HG03103 (cell line): ENCODE data around the gene BTD.
"Not testable (repeated sequence)": the region's sequence is repeated elsewhere in the genome, so short reads cannot be mapped to it uniquely, and the experiment has no call there.

Source experiments
- ATAC-seq: cut with Tn5 transposase; IDR thresholded peaks from one replicate; pipeline ENCODE4 v1.9.1; 2021; ENCODE audit warnings: low read depth; ENCODE audit not compliant: unreplicated experiment

The BTD gene

DNA sequence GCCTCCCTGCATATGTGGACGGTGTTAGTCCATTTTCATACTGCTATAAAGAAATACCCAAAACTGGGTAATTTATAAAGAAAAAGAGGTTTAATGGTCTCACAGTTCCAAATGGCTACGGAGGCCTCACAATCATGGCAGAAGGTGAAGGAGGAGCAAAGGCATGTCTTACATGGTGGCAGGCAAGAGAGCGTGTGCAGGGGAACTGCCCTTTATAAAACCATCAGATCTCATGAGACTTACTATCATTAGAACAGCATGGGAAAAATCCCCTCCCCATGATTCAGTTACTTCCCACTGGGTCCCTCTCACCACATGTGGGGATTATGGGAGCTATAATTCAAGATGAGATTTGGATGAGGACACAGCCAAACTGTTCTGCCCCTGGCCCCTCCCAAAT lies 1.3 kb downstream of the BTD start:
- not testable (repeated sequence) for ATAC-seq

DNA sequence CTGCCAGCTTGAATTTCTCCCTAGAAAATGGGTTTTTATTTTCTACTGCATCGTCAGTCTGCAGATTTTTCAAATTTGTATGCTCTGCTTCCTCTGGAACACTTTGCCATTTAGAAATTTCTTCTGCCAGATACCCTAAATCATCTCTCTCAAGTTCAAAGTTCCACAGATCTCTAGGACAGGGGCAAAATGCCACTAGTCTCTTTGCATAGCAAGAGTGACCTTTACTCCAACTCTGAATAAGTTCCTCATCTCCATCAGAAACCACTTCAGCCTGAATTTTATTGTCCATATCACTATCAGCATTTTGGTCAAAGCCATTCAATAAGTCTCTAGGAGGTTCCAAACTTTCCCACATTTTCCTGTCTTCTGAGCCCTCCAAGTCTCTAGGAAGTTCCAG lies 3.0 kb downstream of the BTD start:
- not testable (repeated sequence) for ATAC-seq

DNA sequence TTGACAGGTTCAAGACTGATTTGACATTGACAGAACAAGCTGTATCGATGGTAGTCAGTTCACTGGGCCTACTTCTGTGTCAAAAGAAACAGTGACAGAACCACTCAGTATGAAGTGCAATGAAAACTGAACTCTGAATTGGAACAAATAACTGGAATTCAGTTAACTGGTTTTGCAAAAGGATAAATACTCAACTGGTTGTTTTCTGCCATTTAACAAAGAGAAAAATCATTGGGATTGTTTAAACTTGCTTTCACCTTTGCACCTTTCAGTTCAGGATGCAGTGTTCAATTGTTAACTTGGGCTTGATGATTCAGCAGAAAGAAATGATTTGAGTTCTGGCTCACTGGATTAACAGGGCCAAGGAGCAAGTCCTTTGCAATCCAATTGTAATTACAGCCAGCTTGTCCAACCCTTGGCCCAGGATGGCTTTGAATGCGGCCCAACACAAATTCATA lies 4.9 kb downstream of the BTD start:
- ATAC-seq = no peak

DNA sequence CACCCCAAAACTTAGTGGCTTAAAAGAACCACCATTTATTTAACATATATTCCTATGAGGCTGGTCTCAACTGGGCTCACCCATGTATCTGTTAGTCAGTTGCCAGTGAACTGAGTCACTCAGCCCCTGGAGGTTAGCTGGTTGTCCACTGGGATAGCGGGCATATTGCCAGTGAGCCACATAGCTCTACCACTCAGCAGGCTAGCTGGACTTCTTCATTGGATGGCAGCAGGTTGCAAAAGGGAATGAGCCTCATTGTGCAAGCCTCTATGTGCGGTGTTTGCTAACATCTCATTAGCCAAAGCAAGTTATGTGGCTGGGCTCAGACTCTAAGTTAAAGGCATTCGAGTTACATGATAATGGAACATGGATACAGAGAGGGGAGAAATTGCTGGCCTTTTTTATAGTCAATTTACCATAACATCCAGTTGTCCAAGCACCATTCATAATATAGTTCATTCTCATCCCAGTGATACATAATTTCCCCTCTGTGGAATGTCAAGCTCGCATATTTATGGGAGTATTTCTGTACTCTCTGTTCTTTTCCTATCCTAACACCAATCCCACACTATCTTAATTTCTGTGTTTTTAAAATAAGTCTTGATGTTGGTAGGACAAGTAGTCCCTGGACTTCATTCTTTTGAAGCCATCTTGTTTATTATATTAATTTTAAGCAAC lies 8.7 kb downstream of the BTD start:
- no peak for ATAC-seq

DNA sequence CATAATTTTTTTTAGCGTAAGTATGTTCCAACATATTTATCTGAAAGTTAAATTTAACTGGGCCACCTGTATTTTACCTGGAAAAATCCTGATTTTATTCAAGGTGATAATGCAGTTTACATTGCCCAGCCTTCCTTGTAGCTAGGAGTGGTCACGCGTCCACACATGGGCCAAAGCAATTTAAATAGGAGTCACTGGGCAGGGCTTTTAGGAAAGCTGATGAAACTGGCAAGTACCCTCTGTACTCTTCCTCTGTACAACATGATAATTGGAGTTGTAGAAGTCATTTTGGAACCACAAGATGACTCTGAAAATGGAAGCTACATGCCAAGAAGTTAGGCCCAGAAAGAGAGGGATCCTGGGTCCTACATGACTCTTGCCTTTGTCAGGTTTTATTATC lies 9.5 kb downstream of the BTD start:
- no peak for ATAC-seq

DNA sequence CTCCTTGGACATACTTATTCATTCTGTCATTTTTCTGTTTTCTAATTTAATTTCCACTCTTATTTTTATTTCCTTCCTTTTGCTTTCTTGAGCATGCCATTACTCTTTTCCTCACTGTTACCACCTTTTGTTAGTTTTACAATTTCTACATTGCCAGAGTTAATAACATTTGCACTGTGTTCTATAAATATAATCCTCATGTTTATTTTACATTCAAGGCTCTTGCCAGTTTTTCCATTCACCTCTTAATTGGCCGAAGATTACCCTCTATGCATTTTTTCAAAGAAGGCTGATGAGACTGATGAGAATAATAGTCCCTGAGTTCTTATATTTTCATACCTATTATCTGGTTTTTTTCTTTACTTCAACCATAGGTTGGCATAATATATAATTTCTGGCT lies 10.5 kb downstream of the BTD start:
- ATAC-seq = no peak

DNA sequence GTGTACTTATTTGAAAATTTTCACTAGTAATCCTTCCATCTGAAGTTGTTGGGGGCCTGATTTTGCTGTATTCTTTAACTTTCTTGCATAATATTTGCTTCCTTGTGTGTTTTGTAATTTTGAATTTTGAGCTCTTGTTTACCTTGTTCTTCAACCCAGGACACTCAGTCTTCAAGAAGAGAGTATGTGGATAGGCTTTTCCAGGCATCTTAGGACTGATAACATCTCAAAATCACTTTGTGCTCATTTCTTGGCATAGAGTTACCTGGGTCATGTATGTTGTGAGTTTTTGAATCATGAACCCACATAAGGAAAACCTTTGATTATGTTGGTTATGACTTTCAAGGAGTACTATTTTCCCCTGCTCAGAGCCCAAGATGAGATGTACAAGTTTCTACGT lies 13.4 kb downstream of the BTD start:
- no peak for ATAC-seq

DNA sequence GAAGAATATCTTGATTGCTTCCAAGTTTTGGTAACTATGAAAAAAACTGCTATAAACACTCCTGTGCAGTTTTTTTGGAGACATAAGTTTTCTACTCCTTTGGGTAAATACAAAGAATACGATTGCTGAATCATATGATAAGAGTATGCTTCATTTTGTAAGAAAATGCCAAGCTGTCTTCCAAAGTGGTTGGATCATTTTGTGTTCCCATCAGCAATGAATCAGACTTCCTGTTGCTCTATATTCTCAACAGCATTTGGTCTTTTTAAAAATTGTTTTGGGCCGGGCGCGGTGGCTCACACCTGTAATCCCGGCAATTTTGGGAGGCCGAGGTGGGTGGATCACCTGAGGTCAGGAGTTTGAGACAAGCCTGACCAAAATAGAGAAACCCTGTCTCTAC lies 14.5 kb downstream of the BTD start:
- no peak for ATAC-seq

DNA sequence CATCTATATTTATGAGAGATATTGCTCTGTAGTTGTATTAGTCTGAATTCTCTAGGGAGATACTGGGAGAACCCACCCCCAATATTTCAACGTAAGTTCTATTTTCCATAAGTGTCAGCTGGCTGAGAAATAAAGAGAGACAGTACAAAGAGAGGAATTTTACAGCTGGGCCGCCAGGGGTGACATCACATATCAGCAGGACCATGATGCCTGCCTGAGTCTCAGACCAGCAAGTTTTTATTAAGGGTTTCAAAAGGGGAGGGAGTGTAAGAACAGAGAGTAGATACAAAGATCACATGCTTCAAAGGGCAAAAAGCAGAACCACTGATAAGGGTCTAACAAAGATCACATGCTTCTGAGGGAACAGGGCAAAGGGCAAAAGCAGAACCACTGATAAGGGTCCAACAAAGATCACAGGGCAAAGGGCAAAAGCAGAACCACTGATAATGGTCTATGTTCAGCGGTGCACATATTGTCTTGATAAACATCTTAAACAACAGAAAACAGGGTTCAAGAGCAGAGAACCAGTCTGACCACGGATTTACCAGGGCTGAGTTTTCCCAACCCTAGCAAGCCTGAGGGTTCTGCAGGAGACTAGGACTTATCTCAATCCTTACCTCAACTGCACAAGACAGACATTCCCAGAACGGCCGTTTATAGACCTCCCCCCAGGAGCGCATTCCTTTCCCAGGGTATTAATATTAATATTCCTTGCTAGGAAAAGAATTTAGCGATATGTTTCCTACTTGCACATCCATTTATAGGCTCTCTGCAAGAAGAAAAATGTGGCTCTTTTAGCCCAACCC lies 18.3 kb downstream of the BTD start:
- not testable (repeated sequence) for ATAC-seq

DNA sequence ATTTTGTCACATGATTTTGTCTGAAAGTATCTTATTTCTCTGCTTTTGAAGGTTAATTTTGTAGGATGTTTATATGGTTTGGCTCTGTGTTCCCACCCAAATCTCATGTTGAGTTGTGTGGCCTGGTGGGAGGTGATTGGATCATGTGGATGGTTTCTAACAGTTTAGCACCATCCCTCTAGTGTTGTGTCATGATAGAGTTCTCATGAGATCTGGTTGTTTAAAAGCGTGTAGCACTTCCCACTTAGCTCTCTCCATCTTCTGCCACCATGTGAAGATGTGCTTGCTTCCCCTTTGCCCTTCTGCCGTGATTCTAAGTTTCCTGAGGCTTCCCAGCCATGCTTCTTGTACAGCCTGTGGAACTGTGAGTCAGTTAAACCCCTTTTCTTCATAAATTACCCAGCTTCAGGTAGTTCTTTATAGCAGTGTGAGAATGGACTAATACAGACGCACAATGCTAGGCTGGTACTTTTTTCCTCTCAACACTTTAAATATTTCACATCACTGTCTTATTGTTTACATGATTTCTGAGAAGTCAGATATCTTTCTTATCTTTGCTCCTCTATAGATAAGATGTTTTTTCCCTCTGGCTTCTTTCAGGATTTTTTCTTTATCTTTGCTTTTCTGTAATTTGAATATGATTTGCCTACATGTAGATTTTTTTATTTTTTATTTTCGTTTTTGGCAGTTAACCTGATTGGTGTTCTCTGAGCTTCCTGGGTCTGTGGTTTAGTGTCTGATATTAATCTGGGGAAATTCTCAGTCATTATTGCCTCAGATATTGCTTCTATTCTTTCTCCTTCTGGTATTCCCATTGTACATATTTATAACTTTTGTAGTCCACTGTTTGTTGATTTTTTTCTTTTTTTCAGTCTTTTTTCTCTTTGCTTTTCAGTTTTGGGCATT lies 22.2 kb downstream of the BTD start:
- no peak for ATAC-seq

DNA sequence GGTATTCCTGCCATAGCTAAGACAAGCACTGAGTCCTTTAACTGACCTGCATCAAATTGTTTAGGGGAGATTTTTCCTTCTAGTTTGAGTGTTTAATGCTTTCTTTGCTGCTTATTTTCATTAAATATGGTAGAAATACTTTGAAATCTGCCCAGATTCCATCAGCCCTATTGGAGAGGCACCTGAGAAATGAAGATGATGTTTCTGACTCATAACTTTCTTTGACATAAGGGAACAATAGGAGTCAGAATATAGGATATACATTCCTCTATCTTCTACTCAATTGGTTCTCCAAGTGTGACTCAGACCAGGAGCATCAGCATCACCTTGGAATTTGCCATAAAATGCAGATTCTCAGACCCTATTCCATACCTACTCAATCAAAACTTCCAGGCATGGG lies 27.4 kb downstream of the BTD start:
- ATAC-seq = no peak

DNA sequence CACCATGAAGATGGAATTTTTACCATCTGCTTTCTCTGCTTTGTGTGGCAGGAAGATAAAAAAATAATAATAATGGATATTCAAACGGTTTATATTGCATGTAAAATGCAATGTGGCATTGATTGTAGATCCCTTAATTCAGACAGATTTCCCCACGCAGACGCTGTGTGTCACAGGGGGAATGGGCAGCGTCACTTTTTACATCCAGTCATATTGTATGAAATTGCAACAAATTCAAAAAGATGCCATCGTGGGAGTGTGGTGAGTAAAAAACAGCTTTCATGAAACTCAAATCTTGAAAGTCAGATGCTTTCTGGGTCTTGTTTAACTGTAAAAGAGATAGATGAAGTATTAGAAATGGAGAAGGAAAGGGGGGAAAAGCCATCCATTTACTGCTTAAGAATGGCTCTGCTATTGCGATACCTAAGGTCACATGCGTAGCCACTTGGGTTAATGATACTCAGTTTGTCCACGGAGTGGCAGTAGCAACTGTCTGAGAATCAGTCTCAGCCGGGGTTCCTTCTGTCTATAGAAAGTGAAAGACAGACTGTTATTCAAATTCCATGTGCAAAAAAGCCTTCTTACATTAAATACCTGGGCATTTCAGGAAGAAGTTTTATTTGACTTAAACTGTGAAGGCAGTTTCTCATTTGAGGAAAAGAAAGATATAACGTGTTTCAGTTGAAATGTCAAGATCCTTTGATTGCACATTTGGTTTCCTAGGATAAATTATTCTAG lies 28.5 kb downstream of the BTD start:
- peak; percentile 90 for ATAC-seq

DNA sequence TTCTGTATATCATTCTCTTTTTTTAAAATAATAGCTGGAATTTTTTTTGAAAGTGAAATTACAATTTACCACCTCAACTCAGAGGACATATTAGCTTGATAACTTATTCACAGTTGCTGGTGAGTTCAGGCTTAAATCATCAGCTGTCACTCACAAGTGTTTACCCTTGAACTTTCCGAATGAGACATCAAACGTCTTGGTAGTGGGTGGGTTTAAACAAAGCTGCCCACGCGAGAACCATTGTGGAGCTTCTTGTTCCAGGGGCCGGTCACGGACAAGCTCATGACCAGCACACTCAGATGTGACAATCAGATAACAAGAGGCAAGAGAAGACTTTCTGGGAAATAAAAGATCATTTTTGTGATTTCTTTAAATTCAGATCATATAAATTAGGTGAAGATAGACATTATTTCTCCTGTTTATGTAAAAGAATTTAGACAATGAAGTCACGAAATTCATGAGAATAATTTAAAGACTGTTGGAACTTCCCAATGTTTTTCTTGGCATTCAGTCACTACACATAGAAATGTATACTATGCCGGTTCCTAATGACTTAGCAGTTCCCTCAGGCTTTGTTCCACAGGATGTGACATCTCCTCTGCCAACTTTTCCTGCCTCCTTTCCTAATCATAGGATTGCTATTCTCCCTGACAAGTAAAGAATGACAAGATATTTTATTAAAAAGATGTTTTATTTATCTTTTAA lies 29.3 kb downstream of the BTD start:
- ATAC-seq = no peak

DNA sequence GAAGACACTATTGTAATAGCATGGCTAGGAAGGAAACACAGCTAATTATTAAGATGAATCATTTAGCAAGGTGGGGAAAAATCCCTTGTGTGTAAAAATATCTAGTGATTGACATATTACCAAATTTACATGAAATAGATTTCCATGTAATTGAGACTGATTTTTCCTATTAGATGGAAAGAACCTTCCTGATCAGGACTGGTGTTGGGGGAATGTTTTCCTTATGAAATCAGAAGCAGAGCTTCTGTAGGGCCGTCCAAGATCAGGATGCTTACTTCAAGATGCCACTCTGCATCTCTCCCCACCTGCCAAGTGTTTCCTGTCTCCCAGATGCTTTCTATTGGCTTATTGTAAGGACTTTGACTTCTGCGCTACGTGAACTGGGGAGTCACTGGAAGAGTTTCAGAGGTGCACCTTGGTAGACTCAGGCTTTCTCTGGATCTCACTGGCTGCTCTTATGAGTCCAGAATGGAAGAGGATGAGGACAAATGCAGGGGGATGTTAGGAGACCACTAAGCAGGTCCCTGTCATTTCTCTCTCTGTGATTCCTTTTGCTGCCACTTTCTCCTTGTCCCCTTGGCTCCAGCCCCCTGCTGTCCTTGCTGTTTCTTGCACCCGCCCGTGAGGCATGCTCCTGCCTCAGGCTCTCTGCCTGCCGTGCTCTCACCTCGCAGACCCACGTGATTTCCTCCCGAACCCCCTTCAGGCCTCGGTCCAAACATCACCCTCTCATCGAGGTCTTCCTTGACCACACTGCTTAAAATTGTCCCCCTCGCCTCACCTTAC lies 30.1 kb downstream of the BTD start:
- no peak for ATAC-seq

DNA sequence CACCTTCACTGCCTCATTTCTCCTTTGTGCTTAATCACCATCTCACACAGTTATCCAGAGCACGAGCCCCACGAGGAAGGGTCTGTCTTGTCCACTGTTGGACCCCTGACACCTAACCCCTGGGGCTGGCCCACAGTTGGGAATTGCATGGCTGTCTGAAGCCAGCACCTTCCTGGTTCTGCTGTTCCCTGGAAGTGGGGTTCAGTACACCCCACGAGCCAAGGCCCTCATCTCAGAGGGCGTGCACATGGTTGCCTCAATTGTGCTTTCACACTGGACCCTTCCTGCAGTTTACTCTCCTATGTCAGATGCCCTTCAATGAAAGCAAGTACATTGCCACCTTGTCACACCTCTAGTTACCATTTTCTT lies 30.7 kb downstream of the BTD start:
- no peak for ATAC-seq

DNA sequence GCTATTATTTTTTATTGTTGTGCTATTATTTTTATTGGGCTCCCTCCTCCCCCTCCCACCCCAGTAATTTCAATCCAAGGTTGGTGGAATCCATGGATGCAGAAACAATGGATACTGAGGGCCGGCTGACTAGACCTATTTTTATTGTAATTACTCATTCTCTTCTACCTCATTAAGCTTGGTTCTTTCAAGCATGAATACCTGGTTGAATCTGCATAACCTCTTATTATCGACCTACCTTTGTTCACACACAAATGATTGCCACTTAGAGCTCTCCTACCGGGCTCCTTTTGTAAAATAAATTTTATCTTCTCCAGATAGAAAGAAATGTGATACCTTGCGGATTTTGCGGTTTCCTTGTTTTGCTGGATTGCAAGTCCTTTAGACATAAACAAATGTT lies 31.6 kb downstream of the BTD start:
- no peak for ATAC-seq

DNA sequence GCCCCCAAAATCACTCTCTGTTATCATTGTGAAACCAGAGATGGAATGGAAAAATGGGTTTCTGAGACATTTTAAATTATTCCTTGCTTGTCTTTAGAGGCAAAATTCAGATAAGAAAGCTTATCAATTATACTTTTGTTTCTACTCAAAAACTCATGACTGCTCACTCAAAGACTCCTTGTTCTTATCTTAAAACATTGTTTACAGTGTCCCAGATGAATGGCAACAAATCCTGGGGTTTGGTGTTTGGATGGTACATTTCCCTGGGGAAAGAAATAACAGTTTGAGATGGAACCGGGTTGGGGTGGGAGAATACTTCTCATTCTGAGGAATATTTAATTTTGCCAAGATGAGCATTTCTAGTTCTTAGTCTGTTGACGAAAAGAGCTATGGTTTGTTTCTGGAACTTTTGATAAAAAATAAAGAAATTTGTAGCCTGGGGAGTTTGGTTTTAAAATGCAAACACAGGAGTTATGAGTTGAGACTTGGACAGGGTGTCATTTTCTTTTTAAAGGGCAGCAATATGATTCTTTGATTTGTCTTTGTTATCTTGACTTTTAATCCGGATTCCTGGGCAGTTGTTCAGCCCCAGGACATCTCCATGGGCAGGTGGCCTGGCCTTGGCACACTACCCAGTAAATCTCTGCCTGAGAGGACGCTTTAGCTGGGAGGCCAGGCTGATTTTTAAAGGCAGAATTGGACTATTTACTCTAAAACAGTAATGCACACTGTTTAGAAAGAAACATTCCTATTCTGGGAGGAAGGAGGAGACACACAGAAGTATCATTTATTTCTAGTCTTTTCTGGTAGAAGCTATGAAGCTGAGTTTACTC lies 32.4 kb downstream of the BTD start:
- no peak for ATAC-seq

DNA sequence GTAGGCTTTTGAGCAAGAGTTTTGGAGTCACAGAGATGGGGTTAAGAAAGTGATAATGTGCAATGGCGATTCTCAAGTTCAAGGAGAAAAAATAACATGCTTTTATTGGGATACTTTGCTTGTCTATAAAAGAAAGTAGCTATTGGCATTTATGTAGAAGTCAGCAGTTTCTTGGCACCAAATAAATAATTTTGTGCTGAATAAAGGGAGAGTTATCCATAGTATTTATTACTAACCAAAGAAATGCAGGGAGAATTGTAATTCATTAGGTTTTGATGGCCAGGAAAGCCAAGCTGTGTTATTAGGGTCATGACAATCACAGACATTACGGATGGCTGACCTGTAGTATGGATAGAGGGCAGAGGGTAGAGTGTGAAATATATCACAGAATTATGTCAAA lies 33.1 kb downstream of the BTD start:
- ATAC-seq = no peak
